IMR-90 (cell line): ENCODE data around the gene COL1A1.

ENCODE experiments used
- CEBPB ChIP-seq: IDR thresholded peaks from 2 replicates; pipeline ENCODE4 v1.6.1; 2012; ENCODE audit warnings: low read depth, low read length, improper control_type of control experiment
- TF ChIP-seq, protein P1 (sequence below): conservative IDR thresholded peaks from 2 replicates; pipeline ENCODE4 v1.5.1; 2012; ENCODE audit warnings: mild to moderate bottlenecking, low read depth, low read length, improper control_type of control experiment

DNA sequence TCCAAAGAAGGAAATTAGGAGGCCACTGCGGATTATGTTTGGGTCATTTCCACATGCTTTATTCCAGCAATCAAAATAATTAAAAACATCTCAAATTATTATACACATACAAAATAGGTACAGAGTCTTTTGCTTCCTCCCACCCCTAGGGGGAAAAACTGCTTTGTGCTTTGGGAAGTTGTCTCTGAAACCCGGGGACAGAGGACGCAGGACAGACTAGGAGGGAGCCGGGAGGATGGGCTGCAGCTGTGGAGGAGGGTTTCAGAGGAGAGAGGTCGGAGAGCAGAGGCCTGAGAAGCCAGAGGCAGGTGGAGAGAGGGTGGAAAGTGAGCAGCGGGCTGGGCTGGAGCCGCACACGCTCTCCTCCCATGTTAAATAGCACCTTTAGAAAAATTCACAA, 17.4 kb downstream of the COL1A1 start:
- TF ChIP-seq, protein P1, sequence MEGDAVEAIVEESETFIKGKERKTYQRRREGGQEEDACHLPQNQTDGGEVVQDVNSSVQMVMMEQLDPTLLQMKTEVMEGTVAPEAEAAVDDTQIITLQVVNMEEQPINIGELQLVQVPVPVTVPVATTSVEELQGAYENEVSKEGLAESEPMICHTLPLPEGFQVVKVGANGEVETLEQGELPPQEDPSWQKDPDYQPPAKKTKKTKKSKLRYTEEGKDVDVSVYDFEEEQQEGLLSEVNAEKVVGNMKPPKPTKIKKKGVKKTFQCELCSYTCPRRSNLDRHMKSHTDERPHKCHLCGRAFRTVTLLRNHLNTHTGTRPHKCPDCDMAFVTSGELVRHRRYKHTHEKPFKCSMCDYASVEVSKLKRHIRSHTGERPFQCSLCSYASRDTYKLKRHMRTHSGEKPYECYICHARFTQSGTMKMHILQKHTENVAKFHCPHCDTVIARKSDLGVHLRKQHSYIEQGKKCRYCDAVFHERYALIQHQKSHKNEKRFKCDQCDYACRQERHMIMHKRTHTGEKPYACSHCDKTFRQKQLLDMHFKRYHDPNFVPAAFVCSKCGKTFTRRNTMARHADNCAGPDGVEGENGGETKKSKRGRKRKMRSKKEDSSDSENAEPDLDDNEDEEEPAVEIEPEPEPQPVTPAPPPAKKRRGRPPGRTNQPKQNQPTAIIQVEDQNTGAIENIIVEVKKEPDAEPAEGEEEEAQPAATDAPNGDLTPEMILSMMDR = peak; percentile 21; the same call in 1 of the 2 replicates
- no peak for TF ChIP-seq CEBPB
